HT1080 (cell line): ENCODE data around the gene DYNLT2. TPM values are rescaled to one million over a fixed set of nuclear protein-coding genes. Genes with fewer than 3 reads are reported as not detected.
A peak's percentile ranks its signal among the peaks of the same experiment; 100 is the strongest.

ENCODE experiments used
- DNase-seq: peaks from one replicate; pipeline ENCODE4 v3.0.0-alpha.2; 2015; ENCODE audit warnings: low read depth
- total RNA-seq: library from RNA; depleted of rRNA; stranded (reverse); fragments of >200 nt; shearing (Covaris generic); gene quantifications from 2 replicates; pipeline ENCODE4 v1.2.3, GENCODE V29; 2014

Gene DYNLT2
- total RNA-seq, 1 experiment from 2014 or later = 1.4 TPM

GRCh38 chr6:169738976-169739529, 12.3 kb downstream of the DYNLT2 start:
- no peak for DNase-seq

- no peak for DNase-seq
Observed at GRCh38 chr6:169738204-169738975, 13.0 kb downstream of the DYNLT2 start.

GRCh38 chr6:169729961-169730360, 21.4 kb downstream of the DYNLT2 start:
- no peak for DNase-seq

- no peak for DNase-seq
Observed at GRCh38 chr6:169726963-169727362, 24.4 kb downstream of the DYNLT2 start.

GRCh38 chr6:169726049-169726400, 25.3 kb downstream of the DYNLT2 start:
- DNase-seq = no peak

- no peak for DNase-seq
Observed at GRCh38 chr6:169725125-169726048, 26.0 kb downstream of the DYNLT2 start.

- no peak for DNase-seq
Observed at GRCh38 chr6:169724494-169725124, 26.8 kb downstream of the DYNLT2 start, which contains the start of gene PHF10. PHF10 (minus strand) TSS chr6:169724500; CDS start chr6:169723931, 569 bp downstream.

- no peak for DNase-seq
Observed at GRCh38 chr6:169723991-169724493, 27.3 kb downstream of the DYNLT2 start.

- DNase-seq = no peak
Observed at GRCh38 chr6:169723200-169723909, 28.0 kb downstream of the DYNLT2 start.

- peak; percentile 95 for DNase-seq
Observed at GRCh38 chr6:169722362-169723199, 28.8 kb downstream of the DYNLT2 start.

- DNase-seq = no peak
Observed at GRCh38 chr6:169720207-169720855, 31.0 kb downstream of the DYNLT2 start.

- DNase-seq = peak; percentile 20
Observed at GRCh38 chr6:169719117-169719516, 32.3 kb downstream of the DYNLT2 start.

GRCh38 chr6:169714595-169714994, 36.8 kb downstream of the DYNLT2 start:
- DNase-seq = no peak

GRCh38 chr6:169714178-169714577, 37.2 kb downstream of the DYNLT2 start:
- DNase-seq = peak; percentile 28

GRCh38 chr6:169710009-169710408, 41.4 kb downstream of the DYNLT2 start:
- no peak for DNase-seq

GRCh38 chr6:169709293-169709692, 42.1 kb downstream of the DYNLT2 start:
- no peak for DNase-seq

- DNase-seq = no peak
Observed at GRCh38 chr6:169707772-169708171, 43.6 kb downstream of the DYNLT2 start.

- DNase-seq = no peak
Observed at GRCh38 chr6:169702840-169703246, 48.5 kb downstream of the DYNLT2 start.
